PC-3 (cell line): Measurements from ENCODE around the gene PCLAF. TPM values are rescaled to one million over a fixed set of nuclear protein-coding genes. Genes with fewer than 3 reads are reported as not detected.
"Not testable (repeated sequence)": the region's sequence is repeated elsewhere in the genome, so short reads cannot be mapped to it uniquely, and the experiment has no call there.

Experiments used
- ATAC-seq: fragments of 200-7000 bp; cut with Tn5 transposase; 2 replicates; pipeline ENCODE4 v1.9.1; 2020; ENCODE audit warnings: mild to moderate bottlenecking, moderate library complexity
- BruUV-seq: library from RNA; stranded (reverse); fragments of 400-500 nt; replicated peaks from 2 replicates; lab custom pipeline; 2021; lab: Mats Ljungman, UMichigan
- CTCF ChIA-PET: fragments of 300-600 bp; sonication (Branson Sonifier 250); formaldehyde crosslinking; loops from one replicate; lab custom pipeline; 2022; ENCODE audit warnings: antibody characterized with exemption; lab: Charles Lee
- POLR2A ChIA-PET: fragments of 300-600 bp; sonication (Branson Sonifier 250); formaldehyde crosslinking; loops from one replicate; lab custom pipeline; 2022; ENCODE audit warnings: antibody characterized with exemption; ENCODE audit not compliant: unreplicated experiment; lab: Charles Lee
- DNase-seq: peaks from one replicate; pipeline ENCODE4 v3.0.0-alpha.2; 2015
- H2AFZ ChIP-seq: fragments of 300-600 bp; sonication (generic); 2 replicates; pipeline ENCODE4 v1.6.0; 2016; ENCODE audit warnings: antibody characterized with exemption, low read length
- H3F3A ChIP-seq: fragments of 300-600 bp; sonication (generic); one replicate; pipeline ENCODE4 v1.6.0; 2017; ENCODE audit warnings: antibody characterized with exemption, low read length, control low read depth, mild to moderate bottlenecking; ENCODE audit not compliant: unreplicated experiment
- H3K27ac ChIP-seq: fragments of 300-600 bp; sonication (generic); 2 replicates; pipeline ENCODE4 v1.5.1; 2016; ENCODE audit warnings: mild to moderate bottlenecking, low read length
- H3K27me3 ChIP-seq: fragments of 300-600 bp; sonication (generic); 2 replicates; pipeline ENCODE4 v1.6.1; 2016; ENCODE audit warnings: low read length, mixed read lengths
- H3K36me3 ChIP-seq: fragments of 300-600 bp; sonication (generic); 2 replicates; pipeline ENCODE4 v1.6.1; 2016; ENCODE audit warnings: low read depth, mixed run types, low read length, mixed read lengths
- H3K4me1 ChIP-seq: fragments of 300-600 bp; sonication (generic); 2 replicates; pipeline ENCODE4 v1.5.1; 2016; ENCODE audit warnings: low read length; ENCODE audit not compliant: insufficient read depth
- H3K4me2 ChIP-seq: fragments of 300-600 bp; sonication (generic); 2 replicates; pipeline ENCODE4 v1.6.0; 2016; ENCODE audit warnings: low read length
- H3K4me3 ChIP-seq: fragments of 300-600 bp; sonication (generic); 2 replicates; pipeline ENCODE4 v1.5.1; 2016; ENCODE audit warnings: mild to moderate bottlenecking, low read length, mixed read lengths
- H3K79me2 ChIP-seq: fragments of 300-600 bp; sonication (generic); 2 replicates; pipeline ENCODE4 v1.6.1; 2017; ENCODE audit warnings: low read length, mixed read lengths
- H3K9ac ChIP-seq: fragments of 300-600 bp; sonication (generic); 2 replicates; pipeline ENCODE4 v1.6.0; 2016; ENCODE audit warnings: mild to moderate bottlenecking, low read length
- H3K9me2 ChIP-seq: fragments of 300-600 bp; sonication (generic); replicated peaks from 2 replicates; pipeline ENCODE4 v1.6.1; 2016; ENCODE audit warnings: mixed run types, low read length, mixed read lengths
- H3K9me3 ChIP-seq: fragments of 300-600 bp; sonication (generic); 2 replicates; pipeline ENCODE4 v1.6.1; 2016; ENCODE audit warnings: low read length, mixed read lengths
- H4K20me1 ChIP-seq: fragments of 300-600 bp; sonication (generic); 2 replicates; pipeline ENCODE4 v1.6.1; 2016; ENCODE audit warnings: low read length, mixed read lengths
- CTCF ChIP-seq: fragments of 300-600 bp; sonication (generic); conservative IDR thresholded peaks from 2 replicates; pipeline ENCODE4 v1.5.1; 2017; ENCODE audit warnings: antibody characterized with exemption, low read depth, mild to moderate bottlenecking, low read length
- EZH2 ChIP-seq: fragments of 300-600 bp; sonication (generic); IDR thresholded peaks from one replicate; pipeline ENCODE4 v1.6.1; 2017; ENCODE audit warnings: antibody characterized with exemption, mild to moderate bottlenecking, low read length; ENCODE audit not compliant: unreplicated experiment
- EZH2phosphoT487 ChIP-seq: fragments of 300-600 bp; sonication (generic); IDR thresholded peaks from 2 replicates; pipeline ENCODE4 v1.6.1; 2018; ENCODE audit warnings: mild to moderate bottlenecking, antibody characterized with exemption, low read length, borderline replicate concordance
- intact Hi-C: fragments of 100-400 bp; cut with micrococcal nuclease; formaldehyde crosslinking; loops from 2 replicates; pipeline ENCODE4 v1.9.0; 2023
- total RNA-seq: library from RNA; depleted of rRNA; stranded (reverse); fragments of >200 nt; gene quantifications from 2 replicates; pipeline ENCODE4 v1.2.3, GENCODE V29; 2014

PCLAF gene
- total RNA-seq, 1 experiment from 2014 or later = 52.4 TPM

DNA sequence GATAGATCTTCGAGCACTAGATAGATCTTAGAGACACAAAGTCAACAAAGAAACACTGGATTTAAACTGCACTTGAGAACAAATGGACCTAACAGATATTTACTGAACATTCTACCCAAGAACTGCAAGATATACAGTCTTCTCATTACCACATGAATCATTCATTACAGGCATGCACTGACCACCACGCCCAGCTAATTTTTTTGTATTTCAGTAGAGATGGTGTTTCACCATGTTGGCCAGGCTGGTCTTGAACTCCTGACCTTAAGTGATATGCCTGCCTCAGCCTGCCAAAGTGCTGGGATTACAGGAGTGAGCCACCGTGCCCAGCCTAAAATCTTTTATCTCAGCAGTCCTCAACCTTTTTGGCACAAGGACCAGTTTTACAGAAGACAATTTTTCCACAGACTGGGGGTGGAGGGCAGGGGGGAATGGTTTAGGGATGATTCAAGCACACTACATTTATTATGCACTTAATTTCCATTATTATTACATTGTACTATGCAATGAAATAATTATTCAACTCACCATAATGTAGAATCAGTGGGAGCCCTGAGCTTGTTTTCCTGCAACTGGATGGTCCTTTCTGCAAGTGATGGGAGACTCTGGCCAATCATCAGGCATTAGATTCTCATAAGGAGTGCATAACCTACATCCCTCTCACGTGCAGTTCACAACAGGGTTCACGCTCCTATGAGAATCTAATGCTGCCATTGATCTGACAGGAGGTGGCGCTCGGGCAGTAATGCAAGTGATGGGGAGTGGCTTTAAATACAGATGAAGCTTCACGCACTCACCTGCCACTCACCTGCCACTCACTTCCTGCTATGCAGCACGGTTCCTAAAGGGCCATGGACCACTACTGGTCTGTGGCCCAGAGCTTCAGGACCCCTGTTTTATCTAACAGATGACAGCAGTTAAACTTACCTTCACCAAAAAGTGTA lies 47.0 kb downstream of the PCLAF start:
- ATAC-seq (peak; percentile 33; the same call in 1 of the 2 replicates), DNase-seq (no peak)

GRCh38 chr15:64333516-64333915 lies 47.7 kb downstream of the PCLAF start:
- Histone ChIP-seq H3K9me2 (no peaks in the 10 kb centered on the region), H4K20me1 (no peaks in the 10 kb centered on the region), H3K27me3 (no peaks in the 10 kb centered on the region), H3K9ac (no peak overlapping the region), H3K4me2 (no peak overlapping the region), H3K4me1 (no peaks in the 10 kb centered on the region), H3K79me2 (peaks cover 7% of the 10 kb centered on the region; the same call in 1 of the 2 replicates), H3F3A (no peaks in the 10 kb centered on the region), H3K4me3 (no peak overlapping the region), H3K36me3 (peaks cover 5% of the 10 kb centered on the region; the same call in 1 of the 2 replicates), H2AFZ (no peak overlapping the region), H3K27ac (no peak overlapping the region), H3K9me3 (no peaks in the 10 kb centered on the region)
- ChIA-PET POLR2A (no interaction called here), CTCF (no interaction called here)
- no peak for TF ChIP-seq EZH2phosphoT487
- no peak for TF ChIP-seq CTCF
- TF ChIP-seq EZH2 = no peak
- no TSS peak for BruUV-seq
- no peak for ATAC-seq
- DNase-seq = no peak
- intact Hi-C loops = no loop called here

More for the DNA sequence above, 47.0 kb downstream of the PCLAF start:
- ChIA-PET CTCF (no interaction called here), POLR2A (no interaction called here)
- no TSS peak for BruUV-seq
- Histone ChIP-seq H3F3A (no peaks in the 10 kb centered on the region), H3K27me3 (no peaks in the 10 kb centered on the region), H2AFZ (no peak overlapping the region), H3K9ac (no peak overlapping the region), H3K4me3 (no peak overlapping the region), H3K27ac (no peak overlapping the region), H3K36me3 (peaks cover 5% of the 10 kb centered on the region; the same call in 1 of the 2 replicates), H3K79me2 (peaks cover 7% of the 10 kb centered on the region; the same call in 1 of the 2 replicates), H3K9me2 (no peaks in the 10 kb centered on the region), H3K4me2 (no peak overlapping the region), H3K4me1 (no peaks in the 10 kb centered on the region), H3K9me3 (no peaks in the 10 kb centered on the region), H4K20me1 (no peaks in the 10 kb centered on the region)
- intact Hi-C loops = no loop called here
- no peak for TF ChIP-seq CTCF
- no peak for TF ChIP-seq EZH2phosphoT487
- no peak for TF ChIP-seq EZH2

- H3K9me3 ChIP-seq, H3F3A ChIP-seq, POLR2A ChIA-PET, H3K4me1 ChIP-seq, DNase-seq, H3K36me3 ChIP-seq, H4K20me1 ChIP-seq, ATAC-seq, H2AFZ ChIP-seq, H3K27ac ChIP-seq, H3K4me3 ChIP-seq, BruUV-seq, intact Hi-C loops, H3K79me2 ChIP-seq, CTCF ChIA-PET, H3K9me2 ChIP-seq, H3K27me3 ChIP-seq, H3K9ac ChIP-seq, H3K4me2 ChIP-seq: not testable (repeated sequence)
These were observed 49.6 kb downstream of the PCLAF start for GRCh38 chr15:64331668-64332067.

- H3F3A ChIP-seq, H3K27me3 ChIP-seq, DNase-seq, H3K36me3 ChIP-seq, H3K9ac ChIP-seq, POLR2A ChIA-PET, H4K20me1 ChIP-seq, H3K27ac ChIP-seq, CTCF ChIA-PET, H3K4me2 ChIP-seq, ATAC-seq, H3K4me3 ChIP-seq, H3K9me2 ChIP-seq, H3K4me1 ChIP-seq, H2AFZ ChIP-seq, intact Hi-C loops, H3K9me3 ChIP-seq: not testable (repeated sequence)
- H3K79me2 ChIP-seq = peaks cover 17% of the 10 kb centered on the region
- TSS peak; percentile 70 for BruUV-seq
These were observed 54.3 kb downstream of the PCLAF start for GRCh38 chr15:64326975-64327374.

DNA sequence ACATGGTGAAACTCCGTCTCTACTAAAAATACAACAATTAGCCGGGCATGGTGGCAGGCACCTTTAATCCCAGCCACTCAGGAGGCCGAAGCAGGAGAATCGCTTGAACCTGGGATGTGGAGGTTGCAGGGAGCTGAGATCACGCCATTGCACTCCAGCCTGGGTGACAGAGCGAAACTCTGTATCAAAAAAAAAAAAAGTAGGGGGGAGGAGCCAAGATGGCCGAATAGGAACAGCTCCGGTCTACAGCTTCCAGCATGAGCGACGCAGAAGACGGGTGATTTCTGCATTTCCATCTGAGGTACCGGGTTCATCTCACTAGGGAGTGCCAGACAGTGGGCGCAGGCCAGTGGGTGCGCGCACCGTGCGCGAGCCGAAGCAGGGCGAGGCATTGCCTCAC lies 54.8 kb downstream of the PCLAF start:
- Histone ChIP-seq H3K79me2 (peaks cover 17% of the 10 kb centered on the region), H3K9ac (peak overlapping the region; percentile 27; the same call in 1 of the 2 replicates), H3K4me2 (0 out of 2 replicates have a peak overlapping the region, but pooled peaks have one; percentile 62), H3K27ac (peak overlapping the region; percentile 40; the same call in 1 of the 2 replicates), H3K4me3 (peak overlapping the region; percentile 52)
- TSS peak; percentile 42 for BruUV-seq
- peak; percentile 15 for DNase-seq
- CTCF ChIA-PET, H3K27me3 ChIP-seq, H4K20me1 ChIP-seq, POLR2A ChIA-PET, H3K4me1 ChIP-seq, ATAC-seq, H2AFZ ChIP-seq, H3K9me3 ChIP-seq, intact Hi-C loops, H3F3A ChIP-seq, H3K36me3 ChIP-seq, H3K9me2 ChIP-seq: not testable (repeated sequence)
